Coronary artery (tissue), 2 donors: ENCODE measurements around the gene CD81.
A peak's percentile ranks its signal among the peaks of the same experiment; 100 is the strongest.

Source experiments
- DNase-seq: peaks from one replicate; pipeline ENCODE4 v3.0.0-alpha.2; 2017; ENCODE audit warnings: low spot score
- H3K27ac ChIP-seq, 2 donors: fragments of 200-600 bp; sonication (generic); one replicate each; pipeline ENCODE4 v1.5.1; 2016 to 2019
- H3K4me3 ChIP-seq: fragments of 200-600 bp; sonication (generic); 2 replicates; pipeline ENCODE4 v1.5.1; 2016; ENCODE audit warnings: mild to moderate bottlenecking, moderate library complexity
- CTCF ChIP-seq: fragments of 200-600 bp; sonication (generic); IDR thresholded peaks from one replicate; pipeline ENCODE4 v1.5.1; 2019; ENCODE audit warnings: antibody characterized with exemption

CD81 gene

GRCh38 chr11:2420502-2421225 lies 43.6 kb downstream of the CD81 start:
- Histone ChIP-seq H3K27ac (no peak overlapping the region), H3K4me3 (peak overlapping the region; percentile 49)
- DNase-seq, result no peak
- TF ChIP-seq CTCF, result peak; percentile 87

GRCh38 chr11:2421226-2421994 lies 44.3 kb downstream of the CD81 start:
- no peak for TF ChIP-seq CTCF
- Histone ChIP-seq H3K27ac (no peak overlapping the region), H3K4me3 (no peak overlapping the region)
- DNase-seq, result no peak

GRCh38 chr11:2421996-2422395 lies 44.9 kb downstream of the CD81 start:
- no peak overlapping the region for H3K4me3 ChIP-seq
- no peak for DNase-seq
- no peak for TF ChIP-seq CTCF
- H3K27ac ChIP-seq, result no peak overlapping the region

GRCh38 chr11:2422461-2423156 lies 45.5 kb downstream of the CD81 start:
- H3K4me3 ChIP-seq, result no peak overlapping the region
- TF ChIP-seq CTCF, result no peak
- H3K27ac ChIP-seq, result no peak overlapping the region
- no peak for DNase-seq

- no peak overlapping the region for H3K27ac ChIP-seq
- H3K4me3 ChIP-seq, result no peak overlapping the region
- no peak for TF ChIP-seq CTCF
- DNase-seq, result no peak
These were observed 46.3 kb downstream of the CD81 start for GRCh38 chr11:2423157-2424025.

GRCh38 chr11:2424811-2425495 lies 47.8 kb downstream of the CD81 start:
- Histone ChIP-seq H3K4me3 (no peak overlapping the region), H3K27ac (no peak overlapping the region)
- TF ChIP-seq CTCF, result no peak
- no peak for DNase-seq
